GM19468 (cell line): ENCODE measurements around the gene DNAJA2.

Experiments used
- ATAC-seq: cut with Tn5 transposase; IDR thresholded peaks from one replicate; pipeline ENCODE4 v1.9.1; 2021; ENCODE audit warnings: mild to moderate bottlenecking, moderate library complexity, moderate number of reproducible peaks; ENCODE audit not compliant: unreplicated experiment; ENCODE audit errors: extremely low read depth

The DNAJA2 gene

GRCh38 chr16:46906360-46907060 is 67.0 kb downstream of the DNAJA2 start:
- ATAC-seq = no peak
